ENCODE measurements around the gene MYBPC1.

The MYBPC1 gene

DNA sequence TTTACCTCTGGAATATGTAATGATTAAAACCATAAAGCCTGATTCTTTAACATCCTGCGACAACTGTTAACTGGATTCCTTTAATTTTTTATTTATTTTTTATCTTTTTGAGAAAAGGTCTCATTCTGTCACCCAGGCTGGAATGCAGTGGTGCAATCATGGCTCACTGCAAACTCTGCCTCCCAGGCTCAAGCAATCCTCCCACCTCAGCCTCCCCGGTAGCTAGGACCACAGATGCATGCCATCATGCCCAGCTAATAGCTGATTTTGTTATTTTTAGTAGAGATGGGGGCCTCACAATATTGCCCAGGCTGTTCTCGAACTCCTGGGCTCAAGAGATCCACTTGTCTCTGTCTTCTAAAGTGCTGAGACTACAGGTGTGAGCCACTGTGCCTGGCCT lies 3.7 kb downstream of the MYBPC1 start:
- DNase-seq = no peak

DNA sequence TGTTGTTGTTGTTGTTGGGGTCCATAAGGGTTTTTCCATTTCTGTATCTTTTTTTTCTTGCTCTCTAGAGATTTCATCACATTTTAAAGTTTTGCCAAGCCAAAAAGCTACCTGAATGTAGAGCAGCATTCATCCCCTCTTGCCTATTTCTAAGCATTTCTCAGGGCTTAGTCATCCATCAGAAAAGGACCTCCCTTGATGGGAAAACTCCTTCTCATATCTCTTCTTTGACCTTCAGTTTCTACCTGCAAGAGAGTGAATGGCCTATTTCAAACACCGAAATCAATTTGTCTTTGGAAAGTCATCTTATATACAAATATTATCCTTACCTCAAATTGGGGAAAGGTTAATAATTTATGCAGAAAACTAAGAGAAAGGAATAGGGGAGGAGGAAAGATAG lies 4.5 kb downstream of the MYBPC1 start:
- no peak for DNase-seq

DNA sequence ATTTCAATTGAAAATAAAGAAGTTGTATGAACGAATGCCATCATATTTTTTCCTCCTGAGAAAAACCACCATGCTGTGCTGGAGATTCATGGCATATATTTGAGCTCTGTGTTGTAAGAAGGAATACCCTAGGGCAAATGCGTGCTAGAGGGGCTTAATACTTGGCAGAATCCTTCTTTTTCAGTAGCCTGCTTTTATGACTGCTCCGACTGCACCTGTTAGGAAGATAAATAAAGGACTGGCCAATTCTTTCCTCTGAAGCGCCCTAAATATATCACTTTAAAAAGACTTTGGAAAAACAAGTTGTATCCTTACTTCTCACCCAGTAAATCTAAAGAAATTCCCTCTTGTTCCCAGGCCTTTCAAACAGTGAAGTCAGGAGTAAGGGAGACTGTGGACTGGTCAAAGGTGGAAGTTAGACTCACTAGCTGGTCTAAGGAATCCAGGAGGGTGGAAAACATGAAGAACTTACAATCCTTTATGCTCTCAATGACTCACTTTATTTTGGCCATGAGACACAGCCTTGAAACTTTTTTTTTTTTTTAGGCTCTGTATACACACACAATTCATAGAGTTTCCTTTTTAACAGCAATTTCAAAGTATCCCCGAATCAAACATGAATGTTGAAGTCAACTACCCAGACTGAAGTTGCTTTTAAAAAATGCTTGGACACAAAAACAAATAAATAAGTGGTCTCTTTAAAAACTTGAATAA lies 5.2 kb downstream of the MYBPC1 start:
- DNase-seq = no peak

DNA sequence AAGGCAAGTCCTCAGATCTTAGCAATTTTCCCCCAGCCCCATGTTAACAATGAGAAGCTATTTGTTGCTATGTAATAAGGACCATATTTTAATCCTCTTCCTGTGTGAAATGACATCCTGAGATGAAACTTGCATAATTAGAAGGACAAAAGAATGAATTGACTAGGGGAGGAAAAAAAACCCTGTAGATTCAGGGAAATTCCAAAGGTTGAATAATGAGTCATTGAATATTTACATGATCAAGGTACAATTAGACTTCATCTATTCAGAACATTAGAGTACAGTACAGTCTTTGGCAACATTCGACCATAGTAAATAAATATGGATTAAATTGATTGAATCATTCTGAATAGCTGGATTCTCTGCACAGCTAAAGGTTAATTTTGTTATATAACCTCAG lies 9.4 kb downstream of the MYBPC1 start:
- no peak for DNase-seq

DNA sequence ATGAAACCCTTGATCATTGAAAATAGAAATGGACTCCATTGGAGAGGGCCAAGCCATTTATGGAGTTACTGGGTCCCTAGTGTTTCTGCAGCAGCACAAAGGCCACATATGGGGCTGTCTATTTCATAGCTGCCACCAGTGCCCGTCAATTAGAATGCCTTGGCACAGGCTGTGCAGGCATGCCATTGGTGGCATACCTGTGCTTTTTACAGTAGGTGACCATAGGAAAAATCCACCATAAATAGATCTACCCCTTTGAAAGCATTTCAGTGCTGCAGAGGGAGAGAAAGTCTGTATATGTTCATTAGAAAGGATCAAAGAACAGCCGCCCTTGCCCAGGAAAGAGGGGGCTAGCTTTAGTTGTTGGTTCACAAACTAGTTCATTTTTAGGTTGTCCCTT lies 13.1 kb downstream of the MYBPC1 start:
- no peak for DNase-seq

DNA sequence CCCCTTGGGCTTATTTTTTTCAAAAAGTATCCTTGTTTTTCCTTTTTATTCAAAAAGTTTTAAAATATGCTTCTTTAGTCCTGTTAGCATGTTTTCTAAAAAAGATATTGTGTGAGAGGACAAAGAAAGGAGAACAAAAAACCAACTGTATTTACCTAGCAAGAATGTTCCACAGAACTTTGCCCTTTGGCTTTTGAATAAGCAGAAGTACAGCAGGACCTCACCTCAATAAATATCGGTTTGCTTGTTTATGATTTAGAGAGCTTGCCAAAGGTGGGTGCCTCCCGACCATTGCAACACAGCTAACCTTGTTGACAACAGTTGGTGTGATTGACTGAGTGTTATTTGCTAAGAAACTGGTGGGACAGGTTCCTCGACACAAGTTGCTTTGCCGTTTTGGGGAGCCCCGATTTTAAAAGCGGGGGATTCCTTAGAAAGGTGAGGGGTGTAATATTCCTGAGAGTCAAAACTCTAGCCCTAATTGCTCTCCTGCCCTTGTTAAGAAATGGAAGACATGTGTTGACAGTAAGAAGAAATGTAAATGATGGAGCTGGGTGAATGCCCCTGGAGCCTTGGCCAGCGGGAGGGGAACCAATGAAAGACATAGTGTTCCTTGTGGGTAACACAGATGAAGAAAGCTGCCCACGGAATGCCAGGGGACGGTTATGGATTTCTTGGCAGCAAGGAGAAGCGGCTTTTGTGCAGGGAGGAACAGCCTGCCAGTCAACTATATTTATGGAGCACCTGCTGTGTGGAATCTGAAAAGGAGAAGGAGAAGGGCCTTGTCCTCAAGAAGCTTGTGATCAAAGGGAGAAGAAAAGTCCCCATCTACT lies 13.7 kb downstream of the MYBPC1 start:
- DNase-seq = no peak

DNA sequence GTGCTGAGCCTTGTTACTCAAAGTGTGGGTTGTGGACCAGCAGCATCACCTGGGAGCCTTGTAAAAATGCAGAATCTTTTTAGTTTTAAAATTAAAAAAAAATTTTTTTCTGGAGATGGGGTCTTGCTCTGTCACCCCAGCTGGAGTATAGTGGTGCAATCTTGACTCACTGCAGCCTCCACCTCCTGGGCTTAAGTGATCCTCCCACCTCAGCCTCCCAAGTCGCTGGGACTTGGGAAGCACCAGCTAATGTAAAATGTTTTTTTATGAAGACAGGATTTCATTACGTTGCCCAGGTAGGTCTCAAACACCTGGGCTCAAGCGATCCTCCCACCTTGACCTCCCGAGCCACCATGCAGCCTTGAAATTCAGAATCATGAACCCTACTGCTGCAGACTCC lies 14.4 kb downstream of the MYBPC1 start:
- no peak for DNase-seq

DNA sequence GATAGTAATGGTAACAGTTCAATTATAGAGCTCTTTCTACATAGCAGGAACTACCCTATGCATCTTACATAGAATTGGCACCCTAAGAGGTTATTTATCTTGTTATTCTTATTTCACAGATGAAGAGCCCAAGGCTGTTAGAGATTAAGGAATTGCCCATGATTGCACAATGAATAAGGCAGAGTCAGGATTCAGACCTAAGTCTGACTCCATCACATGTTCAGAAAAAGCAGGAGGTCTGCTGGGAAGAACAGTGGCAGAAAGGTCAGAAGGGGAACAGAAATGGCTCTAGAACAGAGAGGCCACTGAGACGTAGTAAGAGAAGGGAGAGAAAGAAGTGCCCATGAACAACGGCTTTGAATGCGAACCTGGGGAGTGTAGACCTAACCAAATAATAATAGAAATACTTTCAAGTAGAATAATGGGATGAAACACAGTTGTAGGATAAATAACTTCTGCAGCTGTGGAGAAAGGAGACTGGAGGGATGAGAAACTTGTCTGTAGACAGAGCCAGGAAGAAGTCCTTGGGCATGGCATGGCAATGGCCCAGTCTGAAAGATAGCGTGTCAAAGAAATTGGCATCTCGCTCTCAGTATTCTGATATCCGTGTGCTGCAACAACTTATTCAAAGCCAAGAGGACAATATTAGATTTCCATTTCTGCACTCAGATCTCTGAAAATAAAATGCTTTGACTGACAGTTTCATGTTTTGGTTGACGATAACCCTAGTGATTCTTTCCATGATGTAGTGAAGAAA lies 17.6 kb downstream of the MYBPC1 start:
- no peak for DNase-seq

DNA sequence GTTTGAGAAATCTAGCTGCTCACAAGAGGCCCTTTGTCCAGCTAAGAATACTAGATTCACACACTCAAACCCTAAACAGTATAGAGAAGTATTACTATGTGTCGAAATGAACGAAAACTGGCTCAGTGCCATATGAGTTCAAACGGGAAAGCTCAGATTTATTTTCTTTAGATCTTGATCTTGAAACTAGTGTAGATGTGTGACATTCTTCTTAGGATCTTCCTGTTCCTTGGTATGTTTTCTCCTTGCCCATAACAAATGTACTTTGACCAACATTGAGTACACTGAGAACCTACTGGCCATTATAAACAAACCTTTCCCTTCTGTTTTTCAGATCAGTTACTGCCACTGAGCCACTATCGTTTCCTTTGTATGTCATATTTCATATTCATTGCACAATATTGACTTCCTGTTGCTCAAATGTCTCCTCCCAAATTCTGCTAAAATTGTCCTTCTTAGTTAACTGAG lies 21.3 kb downstream of the MYBPC1 start:
- DNase-seq = no peak

DNA sequence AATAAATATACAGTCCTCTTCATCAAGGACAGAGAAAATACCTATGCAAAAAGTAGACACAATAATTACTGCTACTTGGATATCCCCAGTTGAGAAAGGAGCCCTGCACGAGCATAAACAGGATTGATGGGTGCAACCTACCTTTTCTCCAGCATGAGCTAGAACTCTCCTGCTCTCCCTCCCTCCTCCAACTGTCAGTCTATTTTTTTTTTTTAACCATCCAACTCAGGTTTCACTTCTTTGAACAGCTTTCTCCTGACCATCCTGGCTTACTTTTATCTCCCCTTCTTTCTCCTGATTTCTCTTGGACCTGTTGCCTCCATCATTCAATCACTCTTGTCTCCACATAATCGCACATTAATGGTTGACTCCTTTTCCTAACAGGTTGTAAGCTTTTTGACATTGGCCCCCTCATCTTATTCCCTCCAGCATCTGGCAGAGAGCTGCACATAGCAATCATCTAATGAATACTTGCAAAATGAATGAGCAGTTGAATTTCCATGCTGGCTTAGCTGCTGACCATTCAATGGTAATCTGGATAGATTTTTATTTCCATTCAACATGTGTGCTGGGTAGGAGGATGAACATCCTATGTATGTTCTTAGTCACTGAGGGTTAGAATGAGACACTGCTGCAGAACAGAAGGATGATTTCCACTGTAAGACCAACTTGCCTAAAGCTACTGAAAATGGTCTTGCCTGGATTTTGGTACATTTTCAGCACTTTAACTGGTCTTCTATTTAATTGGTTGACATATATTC lies 24.4 kb downstream of the MYBPC1 start:
- no peak for DNase-seq

DNA sequence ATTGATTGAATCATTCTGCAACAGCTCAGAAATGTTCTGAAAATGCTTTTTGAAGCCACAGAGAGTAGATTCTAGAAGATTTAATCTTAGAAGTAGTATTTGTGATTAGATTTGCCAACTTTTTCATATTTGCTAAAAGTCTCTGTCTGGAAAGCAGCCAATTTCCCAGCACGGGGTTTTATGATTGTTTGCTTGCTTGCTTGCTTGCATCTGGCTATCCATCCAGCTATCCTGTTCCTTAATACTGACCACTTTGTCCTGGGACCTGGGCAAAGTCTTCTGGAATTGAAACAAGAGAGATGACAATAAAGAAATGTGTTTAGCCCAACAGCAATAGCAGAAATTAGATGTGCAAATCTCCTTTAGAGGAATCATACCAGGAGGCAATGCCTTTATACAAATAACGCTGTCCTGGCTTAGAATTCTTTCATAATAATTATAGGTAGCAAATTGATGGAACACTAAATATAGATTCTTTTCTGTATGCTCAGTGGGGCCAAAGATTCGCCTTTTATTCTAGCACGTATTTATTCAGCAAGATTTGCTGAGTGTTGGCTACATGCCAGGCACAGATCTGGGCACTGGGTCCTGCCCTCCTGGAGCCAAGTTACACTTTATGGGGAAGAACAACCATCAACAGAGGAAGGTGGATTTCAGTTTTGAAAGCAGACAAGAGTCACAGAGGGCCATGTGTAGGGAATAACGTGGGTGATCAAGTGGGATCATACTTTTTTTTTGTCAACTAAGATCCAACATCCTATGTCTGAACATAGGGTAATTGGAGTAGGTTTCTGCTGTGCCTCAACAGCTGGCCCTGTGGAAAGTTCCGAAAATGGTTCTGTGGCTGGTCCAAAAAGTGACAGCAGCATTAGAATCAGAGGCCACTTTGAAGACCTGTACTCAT lies 25.3 kb downstream of the MYBPC1 start:
- no peak for DNase-seq

DNA sequence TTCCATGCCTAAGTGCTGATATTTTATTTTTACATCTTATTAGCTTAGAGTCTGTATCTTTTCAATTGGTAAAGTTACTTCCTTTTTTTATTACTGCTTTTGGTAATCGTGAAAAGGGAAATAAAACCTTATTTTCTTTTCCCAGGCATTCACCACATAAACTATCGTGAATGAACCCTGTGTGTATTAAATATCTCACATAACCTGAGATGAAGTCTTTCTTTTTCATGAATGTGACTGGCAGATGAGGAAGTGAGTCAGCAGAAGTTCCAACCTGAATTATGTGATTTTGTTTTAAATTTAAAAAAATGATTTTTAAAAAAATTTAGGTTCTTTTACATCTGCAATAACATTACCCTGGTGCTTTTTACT lies 26.0 kb downstream of the MYBPC1 start:
- no peak for DNase-seq

DNA sequence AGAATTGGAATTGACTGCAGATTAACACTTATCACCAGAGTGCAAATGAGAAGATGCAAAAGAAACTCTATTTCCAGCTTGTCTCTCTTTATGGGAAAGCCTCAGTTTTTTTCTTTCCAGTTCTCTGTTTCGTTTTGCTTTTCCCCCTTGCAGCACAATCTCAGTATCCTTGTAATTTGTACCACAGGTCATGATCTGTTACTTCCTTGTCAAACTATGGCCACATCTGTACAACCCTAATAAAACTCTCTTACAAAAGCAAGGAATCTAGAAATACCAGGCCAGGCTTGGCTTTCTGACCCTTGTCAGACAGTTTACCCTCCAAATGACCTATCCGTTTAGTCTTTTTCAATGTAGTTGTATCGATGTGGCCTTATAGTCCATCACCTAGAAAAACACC lies 33.9 kb downstream of the MYBPC1 start:
- DNase-seq = no peak

DNA sequence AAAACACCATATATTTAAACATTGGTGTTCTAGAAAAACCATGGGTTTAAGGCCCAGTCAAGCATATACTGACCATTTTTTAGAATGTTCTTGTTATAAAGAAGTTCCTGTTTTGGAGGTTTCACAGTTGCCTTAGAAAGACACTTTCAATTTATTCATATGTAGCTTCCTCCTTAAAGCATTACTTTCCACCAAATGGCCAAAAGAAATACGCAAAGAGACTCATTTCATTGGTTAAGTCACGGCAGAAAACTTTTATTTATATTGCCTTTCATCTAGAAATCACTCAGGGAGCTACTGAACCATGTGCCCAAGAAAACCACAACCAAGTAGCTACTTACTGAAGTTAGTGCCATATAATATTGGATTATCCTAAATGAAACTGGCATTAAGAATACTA lies 40.0 kb downstream of the MYBPC1 start:
- DNase-seq = no peak

DNA sequence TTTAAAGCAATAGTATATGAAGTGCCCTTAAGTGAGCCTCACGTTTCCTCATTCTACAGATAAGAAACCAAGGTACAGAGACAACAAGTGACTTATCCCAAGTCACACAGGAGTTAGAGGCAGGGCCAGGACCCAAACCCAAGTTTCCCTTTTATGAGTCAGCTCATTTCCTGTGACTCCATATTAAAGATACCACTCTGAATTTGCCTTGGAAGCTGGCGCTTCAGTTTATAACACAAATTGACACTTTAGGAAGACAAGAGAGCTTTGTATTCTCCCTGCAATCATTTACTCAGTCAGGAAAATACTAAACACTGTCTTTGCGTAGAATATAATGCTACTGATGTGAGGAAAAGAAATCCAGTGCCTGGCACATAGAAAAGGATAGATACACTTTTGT lies 43.2 kb downstream of the MYBPC1 start:
- no peak for DNase-seq

DNA sequence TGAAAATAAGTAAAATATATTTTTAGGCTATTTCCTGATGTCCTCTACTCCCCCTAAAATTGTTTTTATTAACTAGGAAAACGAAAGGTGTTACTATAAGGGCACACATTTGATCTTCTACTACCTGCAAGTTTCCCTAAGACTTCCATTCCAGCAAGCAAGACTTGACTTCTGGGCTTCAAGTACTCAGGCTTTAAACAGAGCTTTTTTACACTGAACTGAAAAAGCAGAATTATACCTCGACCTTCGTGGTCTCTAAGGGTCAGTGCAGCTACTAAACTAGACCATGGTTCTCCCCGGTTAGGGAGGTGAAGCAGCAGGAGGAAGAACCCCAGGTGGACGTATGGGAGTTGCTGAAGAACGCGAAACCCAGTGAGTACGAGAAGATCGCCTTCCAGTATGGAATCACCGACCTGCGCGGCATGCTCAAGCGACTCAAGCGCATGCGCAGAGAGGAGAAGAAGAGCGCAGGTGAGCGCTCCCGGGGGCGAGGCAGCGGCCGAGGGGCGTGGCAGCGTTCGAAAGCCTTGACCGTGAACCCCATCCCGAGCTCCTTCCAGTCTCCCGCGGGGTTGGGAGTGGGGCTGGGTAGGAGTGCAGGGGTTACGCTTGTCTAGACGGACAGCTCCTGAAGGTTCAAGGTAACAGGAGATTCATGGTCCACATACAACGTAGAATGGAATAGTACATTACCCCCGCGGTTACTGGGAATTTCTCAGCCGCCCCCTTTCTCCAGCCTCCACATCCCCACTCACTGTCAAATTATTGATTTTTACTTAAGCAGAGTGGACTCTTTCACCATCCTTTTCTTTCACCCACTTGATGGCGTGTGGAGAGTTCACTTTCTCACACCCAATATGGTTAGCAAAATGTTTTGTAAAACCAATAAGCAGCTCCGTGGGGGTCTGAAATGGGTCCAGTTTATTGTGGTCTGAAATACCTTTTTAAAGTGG lies 47.6 kb downstream of the MYBPC1 start:
- no peak for DNase-seq

DNA sequence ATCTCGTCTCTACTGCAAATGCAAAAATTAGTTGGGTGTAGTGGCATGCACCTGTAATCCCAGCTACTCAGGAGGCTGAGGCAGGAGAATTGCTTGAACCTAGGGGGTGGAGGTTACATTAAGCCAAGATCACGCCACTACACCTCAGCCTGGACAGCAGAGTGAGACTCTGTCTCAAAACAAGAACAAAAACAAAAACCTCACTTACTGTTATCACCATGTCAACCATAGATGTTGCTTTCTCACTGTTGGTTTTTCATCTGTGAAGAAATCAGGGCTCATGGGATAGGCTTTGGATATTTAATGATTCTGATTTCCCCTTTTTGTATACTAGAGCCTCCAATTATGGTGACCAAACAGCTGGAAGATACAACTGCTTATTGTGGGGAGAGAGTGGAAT lies 52.9 kb downstream of the MYBPC1 start:
- DNase-seq = no peak

DNA sequence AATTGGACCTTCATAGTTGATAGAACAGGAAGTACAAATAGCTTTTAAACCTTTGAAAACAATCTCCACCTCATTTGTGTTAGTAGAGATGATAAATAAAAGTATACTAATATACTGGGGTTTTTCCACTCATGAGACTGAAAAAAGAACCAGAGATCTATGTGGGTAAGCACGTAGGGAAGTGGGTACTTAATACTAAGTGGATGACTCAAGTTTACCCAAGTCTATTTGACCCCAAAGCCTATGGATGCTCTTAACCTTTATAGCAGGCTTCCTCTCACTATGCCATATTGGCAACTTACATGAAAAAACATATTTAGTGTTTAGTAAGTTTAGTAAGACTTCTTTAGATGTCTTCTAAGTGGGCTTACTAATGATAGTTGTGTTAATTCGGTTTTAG lies 53.4 kb downstream of the MYBPC1 start:
- no peak for DNase-seq

DNA sequence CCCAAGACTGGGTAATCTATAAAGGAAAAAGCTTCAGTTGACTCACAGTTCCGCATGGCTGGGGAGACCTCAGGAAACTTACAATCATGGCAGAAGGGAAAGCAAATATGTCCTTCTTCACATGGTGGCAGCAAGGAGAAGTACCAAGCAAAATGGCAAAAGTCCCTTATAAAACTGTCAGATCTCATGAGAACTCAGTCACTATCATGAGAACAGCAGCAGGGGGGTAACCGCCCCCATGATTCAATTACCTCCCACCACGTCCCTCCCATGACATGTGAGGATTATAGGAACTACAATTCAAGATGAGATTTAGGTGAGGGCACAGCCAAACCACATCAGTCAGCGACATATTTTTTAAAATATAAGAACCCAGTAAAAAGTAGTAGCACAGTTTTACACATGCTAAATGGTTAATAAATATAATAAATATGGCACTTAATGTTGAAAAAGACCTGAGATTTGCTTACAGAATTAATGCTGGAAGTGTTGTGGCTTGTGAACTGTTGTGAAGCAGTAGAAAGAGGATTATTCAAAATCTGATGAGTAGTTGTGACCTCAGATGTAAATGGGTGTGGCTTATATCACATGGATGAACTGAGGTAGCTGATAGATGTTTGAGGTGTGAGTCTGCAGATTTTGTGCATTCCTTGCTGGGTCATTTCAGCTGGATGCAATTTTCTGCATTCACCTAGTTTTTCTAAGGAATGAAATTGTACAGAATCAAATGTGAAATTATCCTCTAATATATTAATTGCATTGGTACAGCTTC lies 55.8 kb downstream of the MYBPC1 start:
- no peak for DNase-seq

Measured in hypothalamus (tissue), 51 donors.